GM21786 (cell line): Measurements from ENCODE around the gene MYADM.
"Not testable (repeated sequence)": the region's sequence is repeated elsewhere in the genome, so short reads cannot be mapped to it uniquely, and the experiment has no call there.

ENCODE experiments used
- ATAC-seq: cut with Tn5 transposase; IDR thresholded peaks from one replicate; pipeline ENCODE4 v1.9.1; 2021; ENCODE audit not compliant: unreplicated experiment

Gene MYADM

DNA sequence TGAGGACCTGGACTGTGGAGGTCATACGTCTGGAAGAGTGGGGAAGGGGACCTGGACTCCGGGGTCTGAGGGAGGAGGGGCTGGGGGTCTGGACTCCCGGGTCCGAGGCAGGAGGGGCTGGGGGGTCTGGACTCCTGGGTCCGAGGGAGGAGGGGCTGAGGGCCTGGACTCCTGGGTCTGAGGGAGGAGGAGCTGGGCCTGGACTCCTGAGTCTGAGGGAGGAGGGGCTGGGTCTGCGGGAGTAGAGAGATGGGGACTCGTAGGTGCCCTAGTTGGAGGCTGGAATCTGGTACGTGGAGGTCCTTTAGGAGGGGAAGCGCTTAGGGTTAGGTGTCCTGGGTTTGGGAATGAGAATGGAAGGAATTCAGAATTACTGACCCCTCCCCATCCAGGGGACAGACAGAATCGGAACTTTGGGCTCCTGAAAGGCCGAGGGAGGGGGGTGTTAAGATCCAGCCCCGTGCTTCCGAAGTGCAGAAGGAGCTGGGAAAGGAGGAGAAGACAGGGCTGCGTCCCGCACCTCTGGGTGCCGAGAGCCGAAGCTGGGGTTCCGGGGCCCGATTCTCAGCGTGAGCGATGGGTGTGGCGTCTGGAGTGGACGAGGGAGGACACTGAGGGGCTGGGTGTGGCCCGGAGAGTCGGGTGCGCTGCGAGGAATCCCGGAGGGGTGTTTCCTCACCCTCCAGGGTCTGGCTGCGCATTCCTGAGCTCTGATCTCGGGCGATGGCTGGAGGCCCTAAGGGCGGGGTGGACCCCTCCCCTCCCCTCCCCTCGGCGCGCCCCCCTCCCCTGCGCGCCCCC, 608 bp downstream of the MYADM start:
- ATAC-seq = no peak

GRCh38 chr19:53868892-53869804, 1.5 kb downstream of the MYADM start:
- ATAC-seq = peak; percentile 30

GRCh38 chr19:53869805-53870484, 2.3 kb downstream of the MYADM start:
- ATAC-seq = not testable (repeated sequence)

GRCh38 chr19:53870485-53870844, 2.8 kb downstream of the MYADM start:
- ATAC-seq = no peak

- no peak for ATAC-seq
Observed at GRCh38 chr19:53871454-53871853, 3.8 kb downstream of the MYADM start.

GRCh38 chr19:53872762-53873161, 5.1 kb downstream of the MYADM start:
- ATAC-seq = no peak

- no peak for ATAC-seq
Observed at GRCh38 chr19:53873773-53874605, 6.3 kb downstream of the MYADM start.

- ATAC-seq = no peak
Observed at GRCh38 chr19:53874606-53874990, 6.9 kb downstream of the MYADM start.

DNA sequence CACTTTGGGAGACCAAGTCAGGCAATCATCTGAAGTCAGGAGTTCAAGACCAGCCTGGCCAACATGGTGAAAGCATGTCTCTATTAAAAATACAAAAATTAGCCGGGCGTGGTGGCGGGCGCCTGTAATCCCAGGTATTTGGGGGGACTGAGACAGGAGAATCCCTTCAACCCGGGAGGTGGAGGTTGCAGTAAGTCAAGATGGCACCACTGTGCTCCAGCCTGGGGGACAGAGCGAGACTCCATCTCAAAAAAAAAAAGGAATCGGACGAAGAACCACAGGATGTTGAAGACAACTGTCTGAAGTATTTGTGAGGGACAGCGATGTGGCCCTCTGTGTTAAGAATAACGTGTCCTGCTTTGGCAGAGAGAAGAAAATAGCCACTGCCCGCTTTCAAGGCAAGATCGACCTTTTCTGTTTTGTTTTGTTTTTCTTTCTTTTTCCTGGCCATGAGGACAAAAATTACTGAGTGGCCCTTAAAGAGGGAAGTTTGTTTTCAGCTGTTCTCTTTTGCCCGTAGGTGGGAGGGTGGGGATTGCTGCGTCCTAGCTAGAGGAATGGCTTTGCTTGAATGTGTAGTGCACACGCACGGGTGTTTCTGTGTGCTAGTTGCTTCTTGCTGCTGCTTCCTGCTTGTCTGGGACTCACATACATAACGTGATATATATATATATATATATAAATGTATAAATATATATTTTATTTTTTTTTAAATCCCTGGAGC, 8.1 kb downstream of the MYADM start:
- ATAC-seq = no peak

- no peak for ATAC-seq
Observed at GRCh38 chr19:53876651-53877224, 9.1 kb downstream of the MYADM start.

DNA sequence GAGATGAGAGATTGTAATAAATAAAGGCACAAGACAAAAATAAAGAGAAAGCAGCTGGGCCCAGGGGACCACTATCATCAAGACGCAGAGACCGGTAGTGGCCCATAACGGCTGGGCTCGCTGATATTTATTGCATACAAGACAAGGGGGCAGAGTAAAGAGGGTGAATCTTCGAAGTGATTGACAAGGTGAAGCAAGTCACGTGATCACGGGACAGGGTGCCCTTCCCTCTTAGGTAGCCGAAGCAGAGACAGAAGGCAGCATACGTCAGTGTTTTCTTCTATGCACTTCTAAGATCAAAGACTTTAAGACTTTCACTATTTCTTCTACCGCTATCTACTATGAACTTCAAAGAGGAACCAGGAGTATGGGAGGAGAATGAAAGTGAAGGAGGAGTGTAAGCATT, 9.7 kb downstream of the MYADM start:
- ATAC-seq = no peak

DNA sequence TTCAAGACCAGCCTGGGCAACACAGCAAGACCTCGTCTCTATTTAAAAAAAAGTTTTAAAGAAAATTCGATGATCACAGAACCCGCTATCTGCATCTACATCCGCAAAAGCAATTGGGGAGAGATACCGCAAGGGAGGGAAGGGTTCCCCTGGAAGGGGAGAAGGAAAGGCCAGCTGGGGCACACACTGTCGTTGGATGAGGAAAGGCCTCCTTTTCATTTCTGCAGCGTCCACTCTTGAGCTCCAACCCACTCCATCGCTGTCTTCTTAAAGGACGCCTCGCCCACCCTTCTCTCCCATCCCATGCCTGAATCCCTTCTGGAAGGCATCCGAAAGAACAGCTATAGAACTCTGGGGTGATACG, 11.1 kb downstream of the MYADM start:
- no peak for ATAC-seq

DNA sequence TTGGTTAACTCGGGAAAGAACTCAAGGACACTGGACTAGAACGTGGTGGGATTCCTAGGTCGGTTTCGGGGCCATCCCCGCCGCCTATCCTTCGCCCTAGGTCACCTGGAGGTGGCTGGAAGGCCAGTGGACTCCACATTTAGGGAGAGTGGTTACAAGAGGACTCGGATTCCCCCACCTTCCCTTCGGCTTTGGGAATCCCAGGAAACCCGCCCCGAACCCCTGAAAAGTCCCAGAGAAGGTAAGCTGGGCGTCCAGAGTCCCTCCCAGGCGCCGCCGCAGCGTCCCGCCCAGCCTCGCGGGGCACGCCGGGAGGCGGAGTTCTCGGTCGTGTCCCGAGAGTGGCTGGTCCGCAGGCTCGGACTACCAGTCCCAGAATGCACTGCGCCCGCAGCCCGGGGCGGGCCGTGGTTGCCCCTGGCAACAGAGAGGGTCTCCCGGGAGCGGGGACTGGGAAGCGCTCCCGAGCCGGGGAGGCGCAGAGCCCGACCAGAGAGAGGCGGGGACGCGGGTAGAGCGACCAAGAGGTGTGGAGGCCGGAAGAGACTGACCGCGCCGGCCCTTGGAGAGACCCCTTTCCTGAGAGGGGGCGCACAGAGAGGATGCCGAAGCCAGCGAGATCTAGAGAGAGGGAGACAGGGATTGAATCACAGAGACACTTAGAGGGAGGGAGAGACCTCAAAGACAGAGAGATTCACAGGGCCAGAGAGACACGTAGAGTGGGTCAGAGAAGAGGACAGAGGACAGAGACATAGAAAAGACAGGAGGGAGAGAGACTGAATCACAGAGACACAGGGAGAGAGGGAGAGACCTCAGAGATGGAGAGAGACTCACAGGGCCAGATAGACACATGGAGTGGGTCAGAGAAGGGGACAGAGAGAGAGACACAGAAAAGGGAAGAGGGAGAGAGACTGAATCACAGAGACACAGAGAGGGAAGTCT, 11.7 kb downstream of the MYADM start:
- ATAC-seq = peak; percentile 61

GRCh38 chr19:53880711-53881481, 13.2 kb downstream of the MYADM start:
- no peak for ATAC-seq

GRCh38 chr19:53881482-53882390, 14.1 kb downstream of the MYADM start, which contains the start of gene PRKCG:
Gene PRKCG (plus strand): TSS chr19:53882197. CDS start chr19:53882495, 298 bp downstream.
- no peak for ATAC-seq

- ATAC-seq = no peak
Observed at GRCh38 chr19:53882391-53883050, 14.8 kb downstream of the MYADM start.
